ENCODE data around the gene CEP112. TPM values are rescaled to one million over a fixed set of nuclear protein-coding genes. Genes with fewer than 3 reads are reported as not detected.
"Not testable (repeated sequence)": the region's sequence is repeated elsewhere in the genome, so short reads cannot be mapped to it uniquely, and the experiment has no call there.

The CEP112 gene
- total and polyA plus RNA-seq, 7 donors, result 4.5 to 19.4 (median 9.7) TPM

GRCh38 chr17:65737451-65737850, 454.5 kb downstream of the CEP112 start:
- TF ChIP-seq, protein P1, sequence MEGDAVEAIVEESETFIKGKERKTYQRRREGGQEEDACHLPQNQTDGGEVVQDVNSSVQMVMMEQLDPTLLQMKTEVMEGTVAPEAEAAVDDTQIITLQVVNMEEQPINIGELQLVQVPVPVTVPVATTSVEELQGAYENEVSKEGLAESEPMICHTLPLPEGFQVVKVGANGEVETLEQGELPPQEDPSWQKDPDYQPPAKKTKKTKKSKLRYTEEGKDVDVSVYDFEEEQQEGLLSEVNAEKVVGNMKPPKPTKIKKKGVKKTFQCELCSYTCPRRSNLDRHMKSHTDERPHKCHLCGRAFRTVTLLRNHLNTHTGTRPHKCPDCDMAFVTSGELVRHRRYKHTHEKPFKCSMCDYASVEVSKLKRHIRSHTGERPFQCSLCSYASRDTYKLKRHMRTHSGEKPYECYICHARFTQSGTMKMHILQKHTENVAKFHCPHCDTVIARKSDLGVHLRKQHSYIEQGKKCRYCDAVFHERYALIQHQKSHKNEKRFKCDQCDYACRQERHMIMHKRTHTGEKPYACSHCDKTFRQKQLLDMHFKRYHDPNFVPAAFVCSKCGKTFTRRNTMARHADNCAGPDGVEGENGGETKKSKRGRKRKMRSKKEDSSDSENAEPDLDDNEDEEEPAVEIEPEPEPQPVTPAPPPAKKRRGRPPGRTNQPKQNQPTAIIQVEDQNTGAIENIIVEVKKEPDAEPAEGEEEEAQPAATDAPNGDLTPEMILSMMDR (IDR thresholded peaks at IDR 0.05), result no peak
- no peaks in the 10 kb centered on the region for H3K27me3 ChIP-seq (ENCODE audit: insufficient read depth in 3 of 3, low read length in 2 of 3)
- no peak overlapping the region for H3K27ac ChIP-seq
- H3K9me3 ChIP-seq, result no peaks in the 10 kb centered on the region
- H3K4me3 ChIP-seq, result no peak overlapping the region
- intact Hi-C loops (cut with DNase I), result no loop called here
- 88 to 100% (median 99%) methylated on average over 4 of the region's 4 CpGs for WGBS, 3 donors
- peaks cover 0 to 2% of the 10 kb centered on the region in 2 donors for H3K36me3 ChIP-seq (ENCODE audit: insufficient read depth in 1 of 2, low read depth in 1 of 2)
- ATAC-seq (no peak), DNase-seq (no peak)
- no peaks in the 10 kb centered on the region for H3K4me1 ChIP-seq

GRCh38 chr17:65733314-65733713, 458.6 kb downstream of the CEP112 start:
- no peaks in the 10 kb centered on the region for H3K4me1 ChIP-seq
- TF ChIP-seq, protein P1 (IDR thresholded peaks at IDR 0.05), result no peak
- H3K27me3 ChIP-seq (ENCODE audit: insufficient read depth in 3 of 3, low read length in 2 of 3), result no peaks in the 10 kb centered on the region
- no peak for ATAC-seq
- H3K27ac ChIP-seq, result no peak overlapping the region
- WGBS, 3 donors, result 91 to 96% (median 96%) methylated on average over 3 of the region's 3 CpGs
- H3K9me3 ChIP-seq, result no peaks in the 10 kb centered on the region
- DNase-seq, result no peak
- intact Hi-C loops (cut with DNase I), result no loop called here
- no peaks in the 10 kb centered on the region for H3K36me3 ChIP-seq (ENCODE audit: insufficient read depth in 1 of 2, low read depth in 1 of 2)
- H3K4me3 ChIP-seq, result no peak overlapping the region

GRCh38 chr17:65732667-65733066, 459.3 kb downstream of the CEP112 start:
- intact Hi-C loops (cut with DNase I); H3K27ac ChIP-seq; H3K4me1 ChIP-seq; H3K4me3 ChIP-seq; H3K27me3 ChIP-seq (ENCODE audit: insufficient read depth in 3 of 3, low read length in 2 of 3); DNase-seq; H3K9me3 ChIP-seq; H3K36me3 ChIP-seq (ENCODE audit: insufficient read depth in 1 of 2, low read depth in 1 of 2); ATAC-seq: not testable (repeated sequence)
- 96 to 99% (median 97%) methylated on average over 2 of the region's 2 CpGs for WGBS, 3 donors

GRCh38 chr17:65730711-65731169, 461.2 kb downstream of the CEP112 start:
- DNase-seq, result peak in 1 of 2 donors; percentile 17
- WGBS, 3 donors, result 52 to 67% (median 60%) methylated on average over 3 of the region's 3 CpGs
- ATAC-seq, result peak in 1 of 4 donors; percentile 42
- TF ChIP-seq, protein P1 (IDR thresholded peaks at IDR 0.05), result no peak
- Histone ChIP-seq H3K4me1 (no peaks in the 10 kb centered on the region), H3K27me3 (ENCODE audit: insufficient read depth in 3 of 3, low read length in 2 of 3) (no peaks in the 10 kb centered on the region), H3K9me3 (no peaks in the 10 kb centered on the region), H3K36me3 (ENCODE audit: insufficient read depth in 1 of 2, low read depth in 1 of 2) (no peaks in the 10 kb centered on the region), H3K27ac (no peak overlapping the region), H3K4me3 (no peak overlapping the region)
- intact Hi-C loops (cut with DNase I), result no loop called here

DNA sequence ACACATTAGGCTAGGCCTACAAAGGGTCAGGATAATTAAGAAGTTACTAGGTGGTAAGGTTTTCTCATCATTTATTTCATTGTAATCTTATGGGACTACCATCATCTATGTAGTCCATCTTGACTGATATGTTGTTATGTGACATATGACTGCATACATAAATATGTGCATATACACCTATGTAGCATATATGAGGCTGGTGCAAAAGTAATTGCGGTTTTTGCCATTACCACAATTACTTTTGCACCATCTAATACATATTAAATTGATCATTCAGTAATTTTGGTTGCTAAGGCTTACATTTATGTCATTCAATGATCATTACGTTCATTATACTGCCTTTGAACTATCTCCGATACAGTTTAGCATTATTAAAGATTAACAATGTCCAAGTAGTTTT, 462.7 kb downstream of the CEP112 start:
- TF ChIP-seq, protein P1 (IDR thresholded peaks at IDR 0.05), result no peak

More for the DNA sequence above, 462.7 kb downstream of the CEP112 start:
- Histone ChIP-seq H3K9me3 (no peaks in the 10 kb centered on the region), H3K27me3 (ENCODE audit: insufficient read depth in 3 of 3, low read length in 2 of 3) (no peaks in the 10 kb centered on the region), H3K36me3 (ENCODE audit: insufficient read depth in 1 of 2, low read depth in 1 of 2) (no peaks in the 10 kb centered on the region), H3K27ac (no peak overlapping the region), H3K4me1 (no peaks in the 10 kb centered on the region), H3K4me3 (no peak overlapping the region)
- WGBS, 3 donors, result 97 to 98% (median 97%) methylated on average over 3 of the region's 3 CpGs
- intact Hi-C loops (cut with DNase I), result no loop called here
- DNase-seq (no peak), ATAC-seq (no peak)
